ENCODE measurements around the gene SIN3A. TPM values are rescaled to one million over a fixed set of nuclear protein-coding genes. Genes with fewer than 3 reads are reported as not detected.

Gene SIN3A
- total RNA-seq, 2 experiments from 2014 or later, result 44.2 to 103 TPM

GRCh38 chr15:75360391-75360790 lies 91.1 kb downstream of the SIN3A start:
- ChIA-PET CTCF (ENCODE audit: unreplicated experiment) (no interaction called here), POLR2A (interaction anchor here (1.1 kb wide), 1 partner anchor 32 kb away, joined by 4 read pairs; no protein-coding TSS in a partner anchor)
- no peak for TF ChIP-seq EZH2phosphoT487 (IDR thresholded peaks at IDR 0.05; ENCODE audit: borderline replicate concordance, low read depth, low read length)
- TF ChIP-seq, protein P1, sequence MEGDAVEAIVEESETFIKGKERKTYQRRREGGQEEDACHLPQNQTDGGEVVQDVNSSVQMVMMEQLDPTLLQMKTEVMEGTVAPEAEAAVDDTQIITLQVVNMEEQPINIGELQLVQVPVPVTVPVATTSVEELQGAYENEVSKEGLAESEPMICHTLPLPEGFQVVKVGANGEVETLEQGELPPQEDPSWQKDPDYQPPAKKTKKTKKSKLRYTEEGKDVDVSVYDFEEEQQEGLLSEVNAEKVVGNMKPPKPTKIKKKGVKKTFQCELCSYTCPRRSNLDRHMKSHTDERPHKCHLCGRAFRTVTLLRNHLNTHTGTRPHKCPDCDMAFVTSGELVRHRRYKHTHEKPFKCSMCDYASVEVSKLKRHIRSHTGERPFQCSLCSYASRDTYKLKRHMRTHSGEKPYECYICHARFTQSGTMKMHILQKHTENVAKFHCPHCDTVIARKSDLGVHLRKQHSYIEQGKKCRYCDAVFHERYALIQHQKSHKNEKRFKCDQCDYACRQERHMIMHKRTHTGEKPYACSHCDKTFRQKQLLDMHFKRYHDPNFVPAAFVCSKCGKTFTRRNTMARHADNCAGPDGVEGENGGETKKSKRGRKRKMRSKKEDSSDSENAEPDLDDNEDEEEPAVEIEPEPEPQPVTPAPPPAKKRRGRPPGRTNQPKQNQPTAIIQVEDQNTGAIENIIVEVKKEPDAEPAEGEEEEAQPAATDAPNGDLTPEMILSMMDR (conservative IDR thresholded peaks at IDR 0.05; ENCODE audit: low read length), result no peak
- no peaks in the 10 kb centered on the region for H4K20me1 ChIP-seq (ENCODE audit: insufficient read depth, low read length)
- H2AFZ ChIP-seq (ENCODE audit: low read length), result no peak overlapping the region
- intact Hi-C loops (cut with micrococcal nuclease; ENCODE audit: unreplicated experiment), result no loop called here
- no TSS peak for BruUV-seq (replicated peaks)
- no peak overlapping the region for H3K27ac ChIP-seq (ENCODE audit: low read depth, low read length, poor library complexity, severe bottlenecking)
- H3K36me3 ChIP-seq (ENCODE audit: insufficient read depth, low read length), result peaks cover 31% of the 10 kb centered on the region
- no peaks in the 10 kb centered on the region for H3K4me1 ChIP-seq (ENCODE audit: insufficient read depth, low read length, poor library complexity, severe bottlenecking)
- H3K4me3 ChIP-seq (ENCODE audit: low read depth, low read length, poor library complexity, severe bottlenecking), result no peak overlapping the region
- H3K9me3 ChIP-seq (ENCODE audit: low read length), result no peaks in the 10 kb centered on the region
- no peaks in the 10 kb centered on the region for H3K9me2 ChIP-seq (ENCODE audit: insufficient read depth, low read length)
- no peak overlapping the region for H3K4me2 ChIP-seq (ENCODE audit: low read length)
- no peaks in the 10 kb centered on the region for H3K79me2 ChIP-seq (ENCODE audit: insufficient read depth, low read depth, low read length)
- DNase-seq (ENCODE audit: low spot score), result no peak

GRCh38 chr15:75359537-75360250 lies 91.8 kb downstream of the SIN3A start:
- intact Hi-C loops (cut with micrococcal nuclease; ENCODE audit: unreplicated experiment), result no loop called here
- H3K79me2 ChIP-seq (ENCODE audit: insufficient read depth, low read depth, low read length), result no peaks in the 10 kb centered on the region
- no peaks in the 10 kb centered on the region for H3K9me2 ChIP-seq (ENCODE audit: insufficient read depth, low read length)
- no peaks in the 10 kb centered on the region for H3K9me3 ChIP-seq (ENCODE audit: low read length)
- no peak overlapping the region for H3K4me3 ChIP-seq (ENCODE audit: low read depth, low read length, poor library complexity, severe bottlenecking)
- ChIA-PET CTCF (ENCODE audit: unreplicated experiment) (no interaction called here), POLR2A (interaction anchor here (0.6 to 1.1 kb wide), 2 partner anchors 31 to 322 kb away, joined by 4 to 5 read pairs; no protein-coding TSS in a partner anchor)
- H2AFZ ChIP-seq (ENCODE audit: low read length), result no peak overlapping the region
- peaks cover 31% of the 10 kb centered on the region for H3K36me3 ChIP-seq (ENCODE audit: insufficient read depth, low read length)
- H3K27ac ChIP-seq (ENCODE audit: low read depth, low read length, poor library complexity, severe bottlenecking), result no peak overlapping the region
- no peak for TF ChIP-seq EZH2phosphoT487 (IDR thresholded peaks at IDR 0.05; ENCODE audit: borderline replicate concordance, low read depth, low read length)
- TF ChIP-seq, protein P1 (conservative IDR thresholded peaks at IDR 0.05; ENCODE audit: low read length), result no peak
- H3K4me2 ChIP-seq (ENCODE audit: low read length), result no peak overlapping the region
- BruUV-seq (replicated peaks), result no TSS peak
- no peaks in the 10 kb centered on the region for H4K20me1 ChIP-seq (ENCODE audit: insufficient read depth, low read length)
- no peaks in the 10 kb centered on the region for H3K4me1 ChIP-seq (ENCODE audit: insufficient read depth, low read length, poor library complexity, severe bottlenecking)
- DNase-seq (ENCODE audit: low spot score), result no peak

Measured in OCI-LY7 (cell line).